ENCODE data around the gene RERE.
"Not testable (repeated sequence)": the region's sequence is repeated elsewhere in the genome, so short reads cannot be mapped to it uniquely, and the experiment has no call there.

The RERE gene

DNA sequence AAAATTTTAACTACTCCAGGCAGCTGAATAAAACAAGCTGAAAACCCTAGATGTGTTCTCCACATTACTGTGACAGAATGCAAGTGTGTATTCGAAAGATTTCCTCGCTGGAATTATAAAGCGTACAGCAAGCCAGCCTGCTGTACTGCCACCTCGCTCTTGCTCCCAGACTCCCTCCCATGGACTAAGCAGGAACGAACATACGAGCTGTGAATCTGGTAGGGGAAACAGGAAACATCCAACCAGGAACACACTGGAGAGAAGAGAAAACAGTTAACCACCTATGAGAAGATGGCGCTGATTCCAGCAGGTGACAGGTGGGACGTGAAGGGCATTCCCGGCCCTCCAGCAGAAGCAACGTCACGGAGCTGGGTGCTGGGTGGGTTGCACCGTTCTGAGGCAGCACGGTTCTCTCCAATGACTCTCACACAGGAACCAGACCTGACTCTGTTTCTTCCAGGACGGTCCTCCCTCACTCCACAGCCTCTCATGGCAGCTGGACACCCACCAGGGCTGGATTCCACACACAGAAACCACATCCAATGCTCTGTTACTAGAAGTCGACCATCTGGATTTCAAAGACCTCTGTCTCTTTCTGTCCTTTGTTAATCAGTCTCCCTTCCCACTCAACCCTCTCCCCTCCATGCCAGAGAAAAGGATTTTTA, 219.2 kb downstream of the RERE start:
- Mint-ChIP-seq H3K27ac (ENCODE audit: low read depth) (no peak overlapping the region), H3K4me1 (peaks cover 15% of the 10 kb centered on the region), H3K9me3 (no peaks in the 10 kb centered on the region), H3K27me3 (no peaks in the 10 kb centered on the region), H3K36me3 (ENCODE audit: insufficient read depth) (peaks cover 3% of the 10 kb centered on the region), H3K4me3 (no peak overlapping the region)
- DNase-seq (ENCODE audit: low spot score in 2 of 2) (no peak), ATAC-seq (replicated peaks; ENCODE audit: extremely low read depth, poor library complexity, severe bottlenecking) (no peak)

DNA sequence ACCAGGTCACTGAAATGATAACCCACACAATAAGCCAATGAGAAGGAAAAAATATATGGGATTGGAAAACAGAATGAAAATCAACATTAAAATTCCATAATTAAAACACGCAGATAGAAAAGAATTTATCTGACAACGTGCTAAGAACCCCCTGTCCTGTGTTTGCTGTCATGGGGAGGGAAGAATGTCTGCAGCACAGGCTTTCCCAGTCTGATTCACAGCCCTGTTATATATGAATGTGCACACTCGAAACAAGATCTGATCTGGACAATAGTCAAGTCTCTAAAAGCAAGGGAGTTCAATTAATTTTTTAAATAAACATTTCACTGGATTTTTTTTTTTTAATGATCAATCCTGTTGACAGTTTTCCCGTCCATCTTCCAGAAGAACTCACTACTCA, 220.0 kb downstream of the RERE start:
- Mint-ChIP-seq H3K27ac (ENCODE audit: low read depth) (no peak overlapping the region), H3K36me3 (ENCODE audit: insufficient read depth) (peaks cover 3% of the 10 kb centered on the region), H3K9me3 (no peaks in the 10 kb centered on the region), H3K4me3 (no peak overlapping the region), H3K4me1 (peaks cover 8% of the 10 kb centered on the region), H3K27me3 (no peaks in the 10 kb centered on the region)
- DNase-seq (ENCODE audit: low spot score in 2 of 2) (no peak), ATAC-seq (replicated peaks; ENCODE audit: extremely low read depth, poor library complexity, severe bottlenecking) (no peak)

DNA sequence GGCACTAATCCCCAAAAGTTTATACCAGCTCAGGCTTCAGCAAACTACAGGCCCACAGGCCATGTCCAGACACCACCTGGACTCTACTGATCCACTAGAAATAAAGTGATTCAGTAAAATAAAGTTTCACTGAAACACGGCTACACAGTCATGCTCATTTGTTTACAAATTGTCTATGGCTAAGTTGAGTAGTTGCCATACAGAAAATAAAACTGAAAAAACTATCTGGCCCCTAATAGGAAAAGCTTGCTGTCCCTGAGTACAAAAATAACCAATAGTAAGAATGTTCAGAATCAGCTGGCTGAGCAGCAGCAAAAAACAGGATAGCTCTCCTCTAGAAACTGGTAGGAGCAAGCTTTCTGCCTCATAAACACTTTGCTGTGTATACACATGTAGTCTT, 221.5 kb downstream of the RERE start:
- ATAC-seq (replicated peaks; ENCODE audit: extremely low read depth, poor library complexity, severe bottlenecking), result no peak

DNA sequence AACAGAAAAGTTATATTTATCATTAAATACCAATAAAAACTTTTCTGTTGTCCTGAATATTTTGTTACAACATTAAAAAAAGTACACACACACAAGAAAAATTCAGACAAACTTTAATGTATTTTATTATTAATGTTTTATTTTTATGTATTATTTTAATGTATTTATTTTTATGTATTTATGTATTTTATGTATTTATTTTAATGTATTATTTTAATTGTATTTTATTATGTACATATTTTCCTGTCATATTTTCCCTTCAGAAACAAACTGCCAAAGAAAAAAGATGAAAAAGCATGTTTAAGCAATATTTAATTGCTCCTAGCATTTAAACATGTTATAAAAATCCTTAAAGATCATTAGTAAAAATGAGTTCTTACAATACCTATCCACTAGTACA, 222.1 kb downstream of the RERE start:
- ATAC-seq (replicated peaks; ENCODE audit: extremely low read depth, poor library complexity, severe bottlenecking) (no peak), DNase-seq (ENCODE audit: low spot score in 2 of 2) (no peak)
- Mint-ChIP-seq H3K9me3 (no peaks in the 10 kb centered on the region), H3K27me3 (no peaks in the 10 kb centered on the region), H3K36me3 (ENCODE audit: insufficient read depth) (no peaks in the 10 kb centered on the region), H3K4me1 (peaks cover 5% of the 10 kb centered on the region), H3K27ac (ENCODE audit: low read depth) (no peak overlapping the region), H3K4me3 (no peak overlapping the region)

More for the DNA sequence above, 221.5 kb downstream of the RERE start:
- H3K36me3 Mint-ChIP-seq (ENCODE audit: insufficient read depth), result no peaks in the 10 kb centered on the region
- H3K27me3 Mint-ChIP-seq, result no peaks in the 10 kb centered on the region
- no peak overlapping the region for H3K4me3 Mint-ChIP-seq
- no peaks in the 10 kb centered on the region for H3K9me3 Mint-ChIP-seq
- H3K4me1 Mint-ChIP-seq, result peaks cover under 1% of the 10 kb centered on the region
- DNase-seq (ENCODE audit: low spot score in 2 of 2), result no peak
- H3K27ac Mint-ChIP-seq (ENCODE audit: low read depth), result no peak overlapping the region

DNA sequence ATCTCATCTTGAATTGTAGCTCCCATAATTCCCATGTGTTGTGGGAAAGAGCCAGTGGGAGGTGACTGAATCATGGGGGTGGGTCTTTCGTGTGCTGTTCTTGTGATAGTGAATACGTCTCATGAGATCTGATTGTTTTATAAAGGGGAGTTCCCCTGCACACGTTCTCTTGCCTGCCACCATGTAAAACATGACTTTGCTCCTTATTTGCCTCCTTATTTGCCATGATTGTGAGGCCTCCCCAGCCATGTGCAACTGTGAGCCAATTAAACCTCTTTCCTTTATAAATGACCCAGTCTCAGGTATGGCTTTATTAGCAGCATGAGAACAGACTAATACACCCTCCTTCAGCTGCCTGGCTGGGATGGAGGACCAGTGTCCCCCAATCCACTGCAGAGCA, 224.1 kb downstream of the RERE start:
- H3K36me3 Mint-ChIP-seq (ENCODE audit: insufficient read depth); H3K4me1 Mint-ChIP-seq; H3K9me3 Mint-ChIP-seq; H3K27me3 Mint-ChIP-seq; DNase-seq (ENCODE audit: low spot score in 2 of 2); ATAC-seq (replicated peaks; ENCODE audit: extremely low read depth, poor library complexity, severe bottlenecking); H3K4me3 Mint-ChIP-seq; H3K27ac Mint-ChIP-seq (ENCODE audit: low read depth): not testable (repeated sequence)

DNA sequence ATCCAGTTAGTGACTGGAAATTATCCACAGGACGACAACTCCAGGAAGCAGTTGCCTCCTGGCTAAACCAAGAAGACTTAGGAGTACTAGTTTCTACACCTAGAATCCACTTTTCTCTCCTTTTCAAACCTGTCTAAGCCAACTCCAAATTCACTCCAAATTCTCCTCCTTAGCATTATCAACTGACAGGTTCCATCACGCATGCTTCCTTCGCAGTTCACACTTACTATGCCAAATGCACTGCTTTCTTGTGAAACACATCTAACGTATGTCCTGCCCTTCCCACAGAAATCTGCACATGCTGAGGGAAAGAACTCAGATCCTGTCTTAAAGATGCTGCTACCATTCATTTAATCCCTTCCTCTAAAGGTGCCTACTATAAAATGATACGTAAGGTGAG, 225.9 kb downstream of the RERE start:
- Mint-ChIP-seq H3K36me3 (ENCODE audit: insufficient read depth) (no peaks in the 10 kb centered on the region), H3K4me1 (peaks cover 5% of the 10 kb centered on the region), H3K27ac (ENCODE audit: low read depth) (no peak overlapping the region), H3K9me3 (no peaks in the 10 kb centered on the region), H3K27me3 (no peaks in the 10 kb centered on the region), H3K4me3 (no peak overlapping the region)
- no peak for DNase-seq (ENCODE audit: low spot score in 2 of 2)
- no peak for ATAC-seq (replicated peaks; ENCODE audit: extremely low read depth, poor library complexity, severe bottlenecking)

DNA sequence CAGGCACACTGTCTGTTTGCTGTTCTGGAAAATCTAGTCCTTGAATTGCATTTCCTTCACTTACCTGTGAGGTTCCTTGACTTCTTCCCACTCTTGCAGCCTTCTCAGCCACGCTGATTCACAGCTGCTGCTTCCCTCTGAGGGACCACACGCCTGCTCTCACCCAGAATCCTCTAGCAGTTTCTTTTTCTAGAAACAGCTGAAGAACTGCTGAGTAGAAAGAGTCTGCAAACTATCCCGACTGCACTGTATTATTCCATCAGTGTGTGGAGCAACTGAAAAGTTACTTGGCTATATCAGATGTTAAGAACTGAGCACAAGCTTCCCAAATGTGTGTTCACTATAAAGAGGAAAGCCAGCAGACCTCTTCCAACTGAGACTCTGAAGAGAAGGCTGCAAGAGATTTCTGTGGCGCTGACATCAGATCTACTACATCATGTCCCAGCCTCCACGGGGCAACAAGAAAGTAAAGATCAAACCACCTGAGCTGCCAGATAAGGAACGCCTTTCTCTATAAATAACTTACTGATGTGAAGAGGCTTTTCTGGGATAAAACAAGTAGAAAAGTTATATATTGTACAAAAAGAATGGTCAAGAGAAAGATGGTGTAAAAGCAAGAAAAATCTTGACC, 226.6 kb downstream of the RERE start:
- ATAC-seq (replicated peaks; ENCODE audit: extremely low read depth, poor library complexity, severe bottlenecking) (no peak), DNase-seq (ENCODE audit: low spot score in 2 of 2) (no peak)
- H3K27me3 Mint-ChIP-seq, result no peaks in the 10 kb centered on the region
- H3K36me3 Mint-ChIP-seq (ENCODE audit: insufficient read depth), result no peaks in the 10 kb centered on the region
- no peak overlapping the region for H3K27ac Mint-ChIP-seq (ENCODE audit: low read depth)
- H3K4me1 Mint-ChIP-seq, result peaks cover 5% of the 10 kb centered on the region
- H3K9me3 Mint-ChIP-seq, result no peaks in the 10 kb centered on the region
- no peak overlapping the region for H3K4me3 Mint-ChIP-seq

DNA sequence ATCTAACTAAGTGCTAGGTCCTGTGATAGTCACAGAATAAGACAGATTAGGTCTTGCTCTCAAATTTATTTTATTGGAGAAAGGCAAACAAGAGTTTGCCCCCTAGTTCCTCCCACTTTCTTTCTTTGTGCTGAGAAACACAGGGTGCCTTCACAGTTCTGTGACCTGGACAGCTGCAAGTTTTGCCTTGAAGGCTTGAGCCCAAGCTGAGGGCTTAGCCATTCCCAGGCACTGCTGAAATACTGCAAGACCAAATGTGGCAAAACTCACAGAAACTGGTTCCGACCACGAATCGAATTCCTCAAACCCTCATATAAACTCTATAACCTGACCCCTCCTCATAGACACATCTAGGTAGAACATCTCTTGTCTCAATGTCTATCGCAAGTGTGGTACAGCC, 227.9 kb downstream of the RERE start:
- H3K9me3 Mint-ChIP-seq, result no peaks in the 10 kb centered on the region
- H3K4me3 Mint-ChIP-seq, result no peak overlapping the region
- peaks cover 6% of the 10 kb centered on the region for H3K4me1 Mint-ChIP-seq
- DNase-seq (ENCODE audit: low spot score in 2 of 2) (no peak), ATAC-seq (replicated peaks; ENCODE audit: extremely low read depth, poor library complexity, severe bottlenecking) (no peak)
- no peaks in the 10 kb centered on the region for H3K36me3 Mint-ChIP-seq (ENCODE audit: insufficient read depth)
- H3K27ac Mint-ChIP-seq (ENCODE audit: low read depth), result no peak overlapping the region
- no peaks in the 10 kb centered on the region for H3K27me3 Mint-ChIP-seq

DNA sequence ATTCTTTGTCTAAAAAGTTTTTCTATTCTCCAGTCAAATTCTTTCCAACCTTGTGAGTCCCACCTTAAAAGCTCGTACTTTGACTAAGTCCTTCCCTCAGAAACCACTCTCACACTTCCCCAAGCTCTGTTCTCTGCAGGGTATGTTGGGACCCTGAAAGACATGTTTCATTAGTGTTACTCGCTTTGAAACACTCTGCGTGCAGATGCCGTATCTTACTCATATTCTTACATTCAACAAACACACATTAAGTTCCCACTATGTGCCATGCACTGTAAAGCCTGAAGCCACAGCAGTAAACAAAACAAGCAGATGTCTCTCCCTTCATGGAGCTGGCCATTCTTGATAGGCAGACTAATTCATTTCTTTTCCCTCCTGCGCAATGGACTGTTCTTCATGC, 229.7 kb downstream of the RERE start:
- DNase-seq (ENCODE audit: low spot score in 2 of 2) (no peak), ATAC-seq (replicated peaks; ENCODE audit: extremely low read depth, poor library complexity, severe bottlenecking) (no peak)
- peak overlapping the region; percentile 14 for H3K27ac Mint-ChIP-seq (ENCODE audit: low read depth)
- no peak overlapping the region for H3K4me3 Mint-ChIP-seq
- H3K4me1 Mint-ChIP-seq, result peaks cover 10% of the 10 kb centered on the region
- H3K9me3 Mint-ChIP-seq, result no peaks in the 10 kb centered on the region
- H3K27me3 Mint-ChIP-seq, result no peaks in the 10 kb centered on the region
- H3K36me3 Mint-ChIP-seq (ENCODE audit: insufficient read depth), result no peaks in the 10 kb centered on the region

DNA sequence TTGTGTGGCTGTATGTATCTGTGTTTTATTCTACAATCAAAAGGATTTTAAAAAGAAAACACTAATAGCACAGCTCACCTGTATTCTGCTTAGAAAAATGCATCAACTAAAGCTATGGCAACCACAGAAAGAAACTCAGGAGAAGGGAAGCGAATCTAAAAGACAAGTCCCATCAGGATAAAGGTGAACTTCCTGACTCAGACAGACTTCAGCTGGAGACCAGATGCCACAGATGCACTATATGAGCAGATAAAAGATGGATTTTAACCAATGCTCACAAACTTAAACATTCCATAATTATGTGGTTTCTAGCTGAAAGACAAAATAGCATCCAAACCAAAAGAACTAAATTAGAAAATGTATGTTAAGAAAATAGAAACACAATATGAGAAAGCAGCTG, 231.0 kb downstream of the RERE start:
- no peak overlapping the region for H3K4me3 Mint-ChIP-seq
- H3K36me3 Mint-ChIP-seq (ENCODE audit: insufficient read depth), result no peaks in the 10 kb centered on the region
- no peaks in the 10 kb centered on the region for H3K9me3 Mint-ChIP-seq
- H3K4me1 Mint-ChIP-seq, result peaks cover 10% of the 10 kb centered on the region
- no peak for DNase-seq (ENCODE audit: low spot score in 2 of 2)
- H3K27me3 Mint-ChIP-seq, result no peaks in the 10 kb centered on the region
- no peak for ATAC-seq (replicated peaks; ENCODE audit: extremely low read depth, poor library complexity, severe bottlenecking)
- H3K27ac Mint-ChIP-seq (ENCODE audit: low read depth), result no peak overlapping the region

DNA sequence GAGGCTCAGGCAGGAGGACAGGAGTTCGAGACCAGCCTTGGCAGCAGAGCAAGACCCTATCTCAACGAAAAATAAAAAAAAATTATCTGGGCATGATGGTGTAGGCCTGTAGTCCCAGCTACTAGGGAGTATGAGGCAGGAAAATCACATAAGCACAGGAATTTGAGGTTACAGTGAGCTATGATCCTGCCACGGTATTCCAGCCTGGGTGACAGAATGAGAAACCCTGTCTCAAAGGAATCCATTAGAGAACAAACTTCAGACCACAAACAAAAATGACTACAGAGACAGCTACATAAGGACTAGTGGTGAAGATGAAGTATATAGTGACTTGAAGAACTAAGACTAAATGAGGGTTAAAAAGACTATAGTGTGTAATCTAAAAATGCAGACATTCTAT, 233.1 kb downstream of the RERE start:
- Mint-ChIP-seq H3K27ac (ENCODE audit: low read depth) (no peak overlapping the region), H3K4me3 (no peak overlapping the region), H3K36me3 (ENCODE audit: insufficient read depth) (no peaks in the 10 kb centered on the region), H3K27me3 (no peaks in the 10 kb centered on the region), H3K9me3 (no peaks in the 10 kb centered on the region), H3K4me1 (peaks cover 5% of the 10 kb centered on the region)
- DNase-seq (ENCODE audit: low spot score in 2 of 2), result no peak
- no peak for ATAC-seq (replicated peaks; ENCODE audit: extremely low read depth, poor library complexity, severe bottlenecking)

DNA sequence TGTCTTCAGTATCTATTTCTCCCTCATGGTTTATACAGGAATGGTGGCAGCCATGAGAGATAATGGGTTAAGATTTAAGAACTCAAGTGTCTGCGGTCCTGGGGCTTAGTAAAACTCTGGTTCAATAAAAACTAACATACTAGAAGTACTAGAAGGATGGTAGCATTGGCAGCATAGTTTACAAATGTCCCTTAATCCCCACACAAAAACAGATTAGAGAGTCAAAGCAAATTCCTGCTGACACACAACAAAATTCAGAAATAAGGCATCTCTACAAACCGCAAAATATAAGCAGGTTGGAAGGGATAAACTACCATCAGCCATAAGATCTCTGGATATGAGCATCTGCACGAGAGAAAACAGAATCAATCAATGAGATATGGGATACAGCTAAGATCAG, 234.4 kb downstream of the RERE start:
- DNase-seq (ENCODE audit: low spot score in 2 of 2), result no peak
- Mint-ChIP-seq H3K27ac (ENCODE audit: low read depth) (no peak overlapping the region), H3K4me1 (peaks cover 5% of the 10 kb centered on the region), H3K27me3 (no peaks in the 10 kb centered on the region), H3K36me3 (ENCODE audit: insufficient read depth) (no peaks in the 10 kb centered on the region), H3K4me3 (no peak overlapping the region), H3K9me3 (no peaks in the 10 kb centered on the region)
- no peak for ATAC-seq (replicated peaks; ENCODE audit: extremely low read depth, poor library complexity, severe bottlenecking)

DNA sequence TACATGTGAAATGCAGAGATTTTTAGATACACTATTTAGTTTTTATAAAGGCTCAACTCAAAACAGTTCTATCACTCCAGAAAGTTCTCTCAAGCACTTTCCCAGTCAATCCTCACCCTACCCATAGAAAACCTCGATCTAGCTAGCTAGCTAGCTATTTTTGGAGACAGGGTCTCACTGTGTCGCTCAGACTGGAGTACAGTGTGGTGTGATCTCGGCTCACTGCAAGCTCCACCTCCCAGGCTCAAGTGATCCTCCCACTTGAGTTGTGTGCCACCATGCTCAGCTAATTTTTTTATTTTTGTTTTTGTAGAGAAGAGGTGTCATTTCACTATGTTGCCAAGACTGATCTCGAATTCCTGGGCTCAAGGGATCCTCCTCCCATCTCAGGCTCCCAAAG, 236.9 kb downstream of the RERE start:
- Mint-ChIP-seq H3K9me3 (no peaks in the 10 kb centered on the region), H3K4me1 (peaks cover 5% of the 10 kb centered on the region), H3K27me3 (no peaks in the 10 kb centered on the region), H3K4me3 (no peak overlapping the region), H3K27ac (ENCODE audit: low read depth) (no peak overlapping the region), H3K36me3 (ENCODE audit: insufficient read depth) (no peaks in the 10 kb centered on the region)
- DNase-seq (ENCODE audit: low spot score in 2 of 2), result no peak
- no peak for ATAC-seq (replicated peaks; ENCODE audit: extremely low read depth, poor library complexity, severe bottlenecking)

Data from central memory CD8-positive, alpha-beta T cell (primary cell).